CD14-positive monocyte (primary cell): ENCODE measurements around the gene HLTF. TPM values are rescaled to one million over a fixed set of nuclear protein-coding genes. Genes with fewer than 3 reads are reported as not detected.

Experiments used
- DNase-seq, 3 donors: peaks; one replicate each; pipeline ENCODE4 v3.0.0-alpha.2; 2011 to 2022
- H2AFZ ChIP-seq: 2 replicates; pipeline ENCODE4 v1.6.0; 2012; ENCODE audit warnings: mild to moderate bottlenecking, low read depth, low read length, inconsistent platforms; ENCODE audit not compliant: insufficient read depth, poor library complexity, severe bottlenecking
- H3K27ac ChIP-seq, 2 donors: 1 replicate in 1 of 2; 2 replicates in 1 of 2; pipeline ENCODE4 v1.5.1; 2012 to 2013; ENCODE audit warnings: low read length in 2 of 2, control low read depth in 1 of 2, inconsistent platforms in 1 of 2, low read depth in 1 of 2, mild to moderate bottlenecking in 1 of 2
- H3K27me3 ChIP-seq, 2 donors: one replicate each; pipeline versions ENCODE4 v1.6.0 to v1.6.1; 2011 to 2013; ENCODE audit warnings: low read length in 2 of 2; ENCODE audit not compliant: control insufficient read depth in 2 of 2, insufficient read depth in 2 of 2
- H3K36me3 ChIP-seq, 2 donors: replicated peaks in 1 of 2; 1 replicate in 1 of 2; 2 replicates in 1 of 2; pipeline versions ENCODE4 v1.5.1 to v1.6.1; 2012 to 2013; ENCODE audit warnings: low read length in 2 of 2, control low read depth in 1 of 2, inconsistent platforms in 1 of 2, mild to moderate bottlenecking in 1 of 2; ENCODE audit not compliant: insufficient read depth in 2 of 2, control insufficient read depth in 1 of 2
- H3K4me1 ChIP-seq, 2 donors: 1 replicate in 1 of 2; 2 replicates in 1 of 2; pipeline versions ENCODE4 v1.5.1 to v1.6.1; 2012 to 2013; ENCODE audit warnings: low read length in 2 of 2, control low read depth in 1 of 2, inconsistent platforms in 1 of 2, mild to moderate bottlenecking in 1 of 2, moderate library complexity in 1 of 2; ENCODE audit not compliant: insufficient read depth in 2 of 2, control insufficient read depth in 1 of 2
- H3K4me2 ChIP-seq: replicated peaks from 2 replicates; pipeline ENCODE3; 2012; ENCODE audit warnings: low read length, moderate library complexity, mild to moderate bottlenecking; ENCODE audit not compliant: poor library complexity, severe bottlenecking; ENCODE audit errors: extremely low read depth
- H3K4me3 ChIP-seq, 3 experiments: fragments of 200-600 bp in 1 of 3; sonication (generic) in 1 of 3; replicated peaks in 1 of 3; 1 replicate in 2 of 3; 2 replicates in 1 of 3; pipeline ENCODE4 v1.5.1; 2011 to 2013; ENCODE audit warnings: low read length in 3 of 3, mild to moderate bottlenecking in 3 of 3, control low read depth in 2 of 3, low read depth in 2 of 3, inconsistent platforms in 1 of 3, moderate library complexity in 1 of 3
- H3K79me2 ChIP-seq: 2 replicates; pipeline ENCODE4 v1.6.0; 2012; ENCODE audit warnings: mild to moderate bottlenecking, control low read depth, inconsistent platforms, low read length, moderate library complexity; ENCODE audit not compliant: insufficient read depth
- H3K9ac ChIP-seq: 2 replicates; pipeline ENCODE4 v1.6.0; 2017; ENCODE audit warnings: low read length, mild to moderate bottlenecking; ENCODE audit not compliant: insufficient read depth, poor library complexity, severe bottlenecking
- H3K9me3 ChIP-seq, 2 donors: replicated peaks in 1 of 2; 1 replicate in 1 of 2; 2 replicates in 1 of 2; pipeline versions ENCODE4 v1.5.1 to v1.6.1; 2012 to 2013; ENCODE audit warnings: low read length in 2 of 2, control low read depth in 1 of 2; ENCODE audit not compliant: control insufficient read depth in 1 of 2, insufficient read depth in 1 of 2
- H4K20me1 ChIP-seq: 2 replicates; pipeline ENCODE4 v1.6.0; 2012; ENCODE audit warnings: mild to moderate bottlenecking, low read length, control low read depth, moderate library complexity; ENCODE audit not compliant: insufficient read depth
- H3K27ac Mint-ChIP-seq, 7 donors: one replicate each; pipeline ENCODE4 v1.8.0; 2020; ENCODE audit warnings: mild to moderate bottlenecking in 7 of 7, mixed read lengths in 7 of 7, moderate library complexity in 6 of 7, inconsistent platforms in 2 of 7
- H3K27me3 Mint-ChIP-seq, 3 donors: one replicate each; pipeline ENCODE4 v1.8.0; 2021 to 2022; ENCODE audit warnings: low read depth in 3 of 3, mild to moderate bottlenecking in 3 of 3, mixed read lengths in 3 of 3, moderate library complexity in 3 of 3, inconsistent platforms in 1 of 3
- H3K36me3 Mint-ChIP-seq, 2 donors: one replicate each; pipeline ENCODE4 v1.8.0; 2020; ENCODE audit warnings: mixed read lengths in 2 of 2, inconsistent platforms in 1 of 2, mild to moderate bottlenecking in 1 of 2
- H3K4me1 Mint-ChIP-seq: one replicate; pipeline ENCODE4 v1.8.0; 2020; ENCODE audit warnings: mild to moderate bottlenecking, mixed read lengths
- H3K4me3 Mint-ChIP-seq, 2 donors: one replicate each; pipeline ENCODE4 v1.8.0; 2020; ENCODE audit warnings: mild to moderate bottlenecking in 2 of 2, mixed read lengths in 2 of 2, moderate library complexity in 1 of 2
- H3K9me3 Mint-ChIP-seq, 7 donors: one replicate each; pipeline ENCODE4 v1.8.0; 2020 to 2022; ENCODE audit warnings: mixed read lengths in 7 of 7, mild to moderate bottlenecking in 6 of 7, moderate library complexity in 6 of 7, inconsistent platforms in 2 of 7
- CTCF ChIP-seq: fragments of 200-600 bp; IDR thresholded peaks from one replicate; pipeline ENCODE4 v1.8.0; 2022; ENCODE audit warnings: antibody characterized with exemption, mild to moderate bottlenecking
- WGBS: methylation state at CpG from one replicate; pipeline ENCODE4 v1.1.5; 2013; ENCODE audit warnings: missing lambda C conversion rate; ENCODE audit not compliant: insufficient coverage; 5-methylcytosine and 5-hydroxymethylcytosine counted together
- intact Hi-C, 2 donors: fragments of 100-400 bp; cut with micrococcal nuclease; formaldehyde crosslinking; loops; one replicate each; pipeline versions ENCODE4 v1.15.0 to v1.15.1; 2023
- polyA plus RNA-seq, 3 donors: library from polyadenylated mRNA; depleted of rRNA in 1 of 3; unstranded in 2 of 3; stranded (reverse) in 1 of 3; fragments of 300-500 nt in 2 of 3; fragments of >200 nt in 1 of 3; fragmentation: Illumina TruSeq in 2 of 3; gene quantifications; 1 replicate in 2 of 3; 2 replicates in 1 of 3; pipeline ENCODE4 v1.2.3, GENCODE V29; 2012 to 2021

The HLTF gene
- polyA plus RNA-seq, 3 donors = 2.0 to 4.6 (median 2.7) TPM

GRCh38 chr3:148998297-148998696 lies 88.0 kb downstream of the HLTF start:
- no peak for TF ChIP-seq CTCF
- Mint-ChIP-seq H3K9me3 (no peaks in the 10 kb centered on the region), H3K27ac (peak overlapping the region in 6 of 7 donors; percentile 20 to 86 (median 80)), H3K4me3 (no peak overlapping the region), H3K4me1 (peaks cover 39% of the 10 kb centered on the region), H3K27me3 (no peaks in the 10 kb centered on the region), H3K36me3 (peaks cover 61 to 67% of the 10 kb centered on the region in 2 donors)
- peaks cover 49% of the 10 kb centered on the region for H4K20me1 ChIP-seq
- H3K79me2 ChIP-seq = peaks cover 38% of the 10 kb centered on the region
- H3K4me1 ChIP-seq = peaks cover 25 to 32% of the 10 kb centered on the region in 2 donors
- no peak overlapping the region for H2AFZ ChIP-seq
- H3K9me3 ChIP-seq = no peaks in the 10 kb centered on the region
- H3K9ac ChIP-seq = no peak overlapping the region
- intact Hi-C loops = loop anchor here in 1 of 2 donors (10.0 kb wide), 1 partner anchor 127 kb away; the partner anchor contains the start of gene HPS3
- WGBS = no CpG with 5 or more reads among the region's 5 CpGs
- no peak overlapping the region for H3K4me3 ChIP-seq
- peaks cover 48 to 68% of the 10 kb centered on the region in 2 donors for H3K36me3 ChIP-seq
- peak overlapping the region in 1 of 2 donors; percentile 82 for H3K27ac ChIP-seq
- peak in 1 of 3 donors; percentile 14 for DNase-seq
- H3K27me3 ChIP-seq = no peaks in the 10 kb centered on the region
- no peak overlapping the region for H3K4me2 ChIP-seq

GRCh38 chr3:148997623-148998022 lies 88.7 kb downstream of the HLTF start:
- Mint-ChIP-seq H3K36me3 (peaks cover 64 to 66% of the 10 kb centered on the region in 2 donors), H3K9me3 (no peaks in the 10 kb centered on the region), H3K4me3 (no peak overlapping the region), H3K27ac (peak overlapping the region in 2 of 7 donors; percentile 7 to 80), H3K4me1 (peaks cover 46% of the 10 kb centered on the region), H3K27me3 (no peaks in the 10 kb centered on the region)
- H3K9me3 ChIP-seq = no peaks in the 10 kb centered on the region
- H3K9ac ChIP-seq = no peak overlapping the region
- WGBS = no CpG with 5 or more reads among the region's 1 CpG
- intact Hi-C loops = loop anchor here in 1 of 2 donors (10.0 kb wide), 1 partner anchor 127 kb away; the partner anchor contains the start of gene HPS3
- peaks cover 44 to 67% of the 10 kb centered on the region in 2 donors for H3K36me3 ChIP-seq
- no peak overlapping the region for H2AFZ ChIP-seq
- peaks cover 32 to 38% of the 10 kb centered on the region in 2 donors for H3K4me1 ChIP-seq
- H3K4me2 ChIP-seq = no peak overlapping the region
- H3K27ac ChIP-seq = peak overlapping the region; percentile 24 to 48
- peaks cover 45% of the 10 kb centered on the region for H3K79me2 ChIP-seq
- no peak for DNase-seq
- no peaks in the 10 kb centered on the region for H3K27me3 ChIP-seq
- no peak for TF ChIP-seq CTCF
- H4K20me1 ChIP-seq = peaks cover 55% of the 10 kb centered on the region
- H3K4me3 ChIP-seq = no peak overlapping the region
